ENCODE measurements around the gene INO80E.

The INO80E gene

DNA sequence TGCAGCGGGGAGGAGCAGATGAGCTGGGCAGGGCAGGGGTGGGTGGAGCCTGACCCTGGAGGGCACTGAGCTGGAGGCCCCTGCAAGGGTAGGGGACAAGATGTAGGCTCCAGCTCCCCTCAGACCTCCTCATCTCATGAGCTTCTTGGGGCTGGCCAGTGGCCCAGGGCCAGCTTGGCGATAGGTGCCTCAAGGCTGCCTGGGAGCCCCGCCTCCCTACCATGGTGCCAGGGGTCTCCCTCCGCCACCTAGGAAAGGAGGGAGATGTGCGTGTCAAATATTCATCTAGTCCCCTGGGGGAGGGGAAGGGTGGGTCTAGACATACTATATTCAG is 4.5 kb upstream of the INO80E start:
- DNase-seq (ENCODE audit: extremely low read depth in 1 of 2, low read depth in 1 of 2) = no peak

DNA sequence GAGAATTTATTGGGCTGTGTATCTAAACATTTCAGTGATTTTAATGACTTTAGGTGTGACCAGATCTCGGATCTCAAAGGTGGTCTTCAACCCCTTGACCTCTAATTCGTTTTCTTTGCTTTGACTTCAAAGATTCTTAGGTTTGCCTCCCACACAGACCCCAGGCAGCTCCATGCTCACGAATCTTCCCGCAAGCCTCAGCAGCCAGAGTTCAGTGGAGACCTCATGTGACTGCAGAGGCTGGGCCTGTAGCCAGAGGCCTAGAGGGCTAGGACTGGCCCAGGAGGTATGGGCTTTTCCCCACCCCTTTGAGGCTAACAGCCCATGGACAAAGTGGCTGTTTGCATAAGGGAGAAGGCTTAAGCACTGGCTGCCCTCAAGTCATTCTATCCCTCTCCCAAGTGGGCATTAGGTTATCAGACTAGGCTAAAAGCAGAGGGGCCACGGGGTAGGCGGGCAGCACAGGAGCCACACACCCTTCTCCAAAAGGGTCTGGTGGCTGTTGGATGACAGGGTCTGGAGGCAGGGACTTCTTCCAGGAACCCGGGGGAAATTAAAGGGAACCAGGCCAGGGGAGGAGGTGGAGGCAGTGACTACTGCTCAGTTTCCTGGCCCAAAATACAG is 3.6 kb upstream of the INO80E start:
- DNase-seq (ENCODE audit: extremely low read depth in 1 of 2, low read depth in 1 of 2) = no peak

DNA sequence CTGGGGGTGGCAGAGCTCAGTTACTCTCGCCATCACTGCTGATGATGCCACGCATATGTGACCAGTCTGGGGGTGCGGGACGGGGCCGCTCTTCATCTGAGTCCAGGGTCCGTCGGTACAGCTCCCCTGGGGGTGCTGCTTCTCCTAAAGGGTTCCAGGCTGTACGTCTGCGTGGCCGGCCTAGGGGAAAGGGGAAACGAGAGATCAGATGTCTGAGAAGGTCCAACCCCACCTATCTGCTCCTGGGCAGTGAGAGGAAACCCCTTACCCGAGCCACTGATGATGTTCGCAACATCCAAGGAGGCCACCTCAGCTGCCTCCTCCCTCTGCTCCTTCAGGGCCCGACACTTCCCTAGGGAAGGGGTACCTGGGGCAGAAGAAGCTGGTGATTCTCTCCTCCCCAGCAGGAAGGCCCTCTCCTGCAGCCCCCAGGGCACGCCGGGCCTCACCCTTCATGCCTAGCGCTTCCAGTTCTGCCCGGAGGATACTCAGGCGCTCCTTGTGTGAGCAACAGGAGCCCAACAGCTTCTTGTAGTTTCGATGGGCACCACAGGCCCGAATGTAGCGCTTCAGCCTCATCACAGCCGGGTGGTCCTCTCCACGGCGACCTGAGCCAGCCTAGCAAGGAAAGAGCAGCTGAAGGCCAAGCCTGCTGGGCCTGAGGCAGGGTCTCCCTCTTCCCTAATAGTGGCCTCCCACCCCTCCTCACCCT is 2.7 kb upstream of the INO80E start:
- no peak for DNase-seq (ENCODE audit: extremely low read depth in 1 of 2, low read depth in 1 of 2)

GRCh38 chr16:29993903-29994599 is 2.0 kb upstream of the INO80E start:
- no peak for DNase-seq (ENCODE audit: extremely low read depth in 1 of 2, low read depth in 1 of 2)

GRCh38 chr16:29994600-29995323 is 1.3 kb upstream of the INO80E start:
- DNase-seq (ENCODE audit: extremely low read depth in 1 of 2, low read depth in 1 of 2) = peak; percentile 29 to 50

DNA sequence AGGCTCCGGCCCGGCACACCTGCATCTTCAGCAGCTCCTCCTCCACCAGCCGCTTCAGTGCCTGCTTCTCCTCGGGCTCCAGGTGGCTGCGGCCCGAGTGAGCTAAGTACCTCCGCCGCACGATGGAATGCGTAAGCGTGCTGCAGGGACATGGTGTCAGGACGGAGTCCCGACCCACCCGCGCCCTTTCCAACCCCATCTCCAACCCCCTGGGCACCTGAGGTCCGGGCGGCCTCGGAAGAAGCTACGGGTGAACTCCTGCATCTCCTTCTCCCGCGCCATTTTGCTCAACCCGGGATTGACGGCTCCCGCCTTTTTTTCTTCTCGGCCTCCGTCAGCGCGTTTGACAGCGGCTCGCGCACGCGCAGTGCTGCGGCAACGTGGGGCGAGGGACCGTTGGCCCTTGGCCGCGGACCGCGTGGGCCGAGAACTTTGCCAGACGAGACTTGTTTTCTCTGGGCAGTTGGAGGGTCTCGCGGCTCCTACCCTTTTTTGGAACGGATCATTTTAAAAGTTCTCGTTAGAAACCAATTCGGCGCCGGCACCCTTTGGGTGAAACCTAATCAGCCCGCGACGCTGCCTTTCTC is 624 bp upstream of the INO80E start, which contains the start of gene HIRIP3:
Gene HIRIP3 (minus strand): TSS at position 294 of the 587 bp plus-strand sequence. CDS start 12 bp downstream, at position 282.
- peak; percentile 61 to 72 for DNase-seq (ENCODE audit: extremely low read depth in 1 of 2, low read depth in 1 of 2)

DNA sequence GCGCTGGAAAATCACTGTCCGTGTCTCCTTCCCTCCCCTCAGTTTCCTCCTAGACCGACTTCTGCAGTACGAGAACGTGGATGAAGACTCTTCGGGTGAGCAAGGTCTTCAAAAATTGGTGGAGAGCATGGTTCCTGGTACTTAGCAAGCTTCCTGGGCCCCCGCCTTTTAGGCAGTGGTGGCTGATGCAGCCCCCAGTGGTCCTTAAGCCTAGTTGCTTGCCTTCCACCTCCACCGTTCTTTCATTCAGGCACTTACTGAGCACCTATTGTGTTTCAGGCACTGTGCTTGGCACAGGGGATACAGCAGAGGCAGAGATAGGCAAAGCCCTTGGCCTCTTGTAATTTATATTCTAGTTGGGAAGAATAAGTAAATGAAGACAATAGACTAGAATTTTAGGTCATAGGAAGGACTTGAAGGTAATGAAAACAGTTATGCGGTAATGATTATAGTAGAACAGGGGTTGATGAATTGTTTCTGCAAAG is 767 bp downstream of the INO80E start:
- no peak for DNase-seq (ENCODE audit: extremely low read depth in 1 of 2, low read depth in 1 of 2)

DNA sequence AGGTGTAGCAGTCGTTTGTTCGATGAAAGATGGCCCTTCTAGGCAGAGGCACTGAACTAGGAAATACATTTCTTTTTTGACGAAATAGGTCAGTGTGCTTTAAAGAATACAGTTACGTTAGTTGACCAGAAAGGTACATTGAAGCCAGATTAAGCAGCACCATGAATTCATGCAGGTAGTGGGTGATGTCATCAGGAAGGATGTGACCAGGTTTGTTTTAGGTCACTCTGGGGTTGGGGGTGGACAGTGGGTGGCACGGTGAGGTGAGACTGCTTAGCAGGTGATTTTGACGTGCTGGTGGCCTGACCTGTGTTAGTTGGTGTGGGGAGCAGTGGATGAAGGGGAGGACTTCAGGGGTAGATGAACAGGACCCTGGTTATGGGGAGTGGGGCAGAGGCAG is 3.6 kb downstream of the INO80E start:
- DNase-seq (ENCODE audit: extremely low read depth in 1 of 2, low read depth in 1 of 2) = no peak

DNA sequence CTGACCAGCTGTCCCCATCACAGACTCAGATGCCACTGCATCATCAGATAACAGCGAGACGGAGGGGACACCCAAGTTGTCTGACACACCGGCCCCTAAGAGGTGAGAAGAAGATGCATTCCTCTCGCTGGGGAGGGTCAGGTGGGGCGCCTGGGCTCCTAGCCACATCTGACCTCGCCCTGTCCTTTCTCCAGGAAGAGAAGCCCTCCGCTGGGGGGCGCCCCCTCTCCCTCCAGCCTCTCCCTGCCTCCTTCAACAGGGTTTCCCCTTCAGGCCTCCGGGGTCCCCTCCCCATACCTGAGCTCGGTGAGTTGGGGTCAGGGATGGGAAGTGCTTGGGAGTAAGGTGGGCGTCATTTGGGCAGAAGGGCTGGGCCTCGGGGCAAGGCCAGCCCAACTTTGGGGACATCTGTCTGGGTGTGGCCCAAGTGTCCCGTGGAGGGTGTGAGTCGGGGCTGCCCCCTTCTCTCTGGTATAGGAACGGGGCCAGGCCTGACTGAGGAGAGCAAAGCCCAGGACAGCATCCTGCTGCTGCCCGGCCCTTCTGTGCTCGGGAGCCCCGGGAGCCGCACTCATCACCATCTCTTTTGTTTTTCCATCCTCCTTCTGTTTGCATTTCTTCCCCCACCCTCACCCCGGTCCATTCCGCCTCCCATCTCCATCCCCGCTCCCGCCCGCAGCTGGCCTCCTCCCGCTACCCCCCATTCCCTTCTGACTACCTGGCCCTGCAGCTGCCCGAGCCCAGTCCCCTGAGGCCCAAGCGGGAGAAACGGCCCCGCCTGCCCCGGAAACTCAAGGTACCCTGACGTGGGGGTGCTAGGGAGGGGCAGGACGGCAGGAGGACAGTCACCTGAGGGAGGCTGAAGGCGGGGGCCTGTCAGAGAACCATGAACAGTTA is 4.9 kb downstream of the INO80E start:
- DNase-seq (ENCODE audit: extremely low read depth in 1 of 2, low read depth in 1 of 2) = no peak

DNA sequence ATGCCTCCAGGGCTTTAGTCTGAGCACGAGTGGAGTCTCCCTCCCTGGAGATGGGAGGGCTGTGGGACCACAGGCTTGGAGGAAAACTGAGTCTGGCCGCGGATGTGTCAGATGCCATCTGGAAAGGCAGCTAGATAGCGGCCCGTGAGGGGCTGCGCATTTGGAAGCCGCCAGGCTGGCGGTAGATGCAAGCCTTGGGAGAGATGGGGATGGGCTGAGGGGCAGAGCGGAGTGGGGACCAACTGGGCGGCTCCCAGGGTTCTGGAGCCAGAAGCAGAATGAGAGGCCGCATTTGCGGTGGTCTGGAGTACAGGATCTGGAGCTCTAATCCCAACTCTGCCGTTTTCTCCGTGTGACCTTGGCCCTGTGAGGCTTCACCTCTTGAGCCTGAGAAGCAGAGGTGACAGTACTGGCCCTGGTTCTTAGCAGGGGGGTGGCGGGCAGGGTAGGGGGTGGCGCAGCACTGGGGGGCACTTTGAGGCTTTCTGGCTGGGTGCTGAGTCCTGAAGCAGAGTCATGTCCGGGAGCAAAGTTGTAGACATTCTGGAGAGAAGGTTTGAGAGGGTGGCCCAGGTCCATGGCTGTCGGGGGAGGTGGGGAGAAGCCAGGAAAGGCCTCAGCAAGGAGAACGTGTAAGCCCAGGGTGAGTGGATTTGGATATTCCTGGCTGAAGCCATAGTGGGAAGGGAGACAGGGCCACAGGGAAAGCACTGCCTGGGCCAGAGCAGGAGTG is 6.7 kb downstream of the INO80E start:
- DNase-seq (ENCODE audit: extremely low read depth in 1 of 2, low read depth in 1 of 2) = no peak

DNA sequence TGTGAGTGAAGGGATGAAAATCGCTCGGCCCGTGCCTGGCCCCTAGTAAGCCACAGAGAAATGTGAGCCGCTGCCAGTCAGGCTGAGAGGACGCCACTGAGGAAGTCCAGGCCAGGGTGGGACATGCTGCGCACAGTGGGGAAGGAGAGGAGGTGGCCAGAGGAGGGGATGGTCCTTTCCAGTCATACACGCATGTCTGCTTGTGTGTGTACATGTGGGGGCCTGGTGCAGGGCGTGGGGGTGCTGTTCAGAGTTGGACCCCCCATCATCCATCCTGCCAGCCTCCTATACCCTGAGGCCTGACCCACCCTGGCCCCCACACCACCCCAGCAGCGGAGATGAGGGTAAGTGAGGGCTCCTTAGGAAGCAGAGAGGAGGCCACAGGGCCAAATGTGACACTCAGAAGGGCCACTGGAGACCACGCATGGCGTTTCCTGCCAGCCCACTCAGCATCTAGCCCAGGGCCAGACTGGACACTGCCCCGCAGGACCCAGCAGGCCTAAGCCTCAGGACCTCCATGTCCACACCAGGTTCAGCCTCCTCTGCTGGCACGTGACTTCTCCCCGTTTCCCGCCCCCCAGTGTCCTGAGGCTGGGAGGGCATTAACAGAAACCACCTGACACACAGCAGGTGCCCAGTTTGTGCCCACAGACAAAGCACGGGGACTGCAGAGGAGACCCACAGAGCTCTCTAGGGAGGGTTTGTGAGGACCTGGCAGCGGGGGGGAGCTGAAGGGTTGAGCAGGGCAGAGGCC is 7.8 kb downstream of the INO80E start:
- no peak for DNase-seq (ENCODE audit: extremely low read depth in 1 of 2, low read depth in 1 of 2)

DNA sequence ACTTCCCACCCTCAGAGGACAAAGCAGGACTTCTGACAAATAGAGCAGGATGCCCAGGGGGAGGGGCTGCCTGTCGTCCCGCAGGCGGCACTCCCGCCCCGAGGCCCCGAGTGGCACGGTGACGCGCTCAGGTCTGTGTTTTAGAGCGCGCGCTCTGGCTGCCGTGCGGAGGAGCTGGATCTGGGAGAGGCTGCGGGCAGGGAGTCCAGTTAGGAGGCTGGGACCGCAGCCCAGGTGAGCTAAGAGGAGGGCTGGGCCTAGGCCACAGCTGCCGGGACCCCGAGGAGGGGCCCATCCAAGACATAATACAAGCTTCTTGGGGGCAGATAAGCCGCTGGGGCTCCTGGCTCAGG is 8.4 kb downstream of the INO80E start:
- no peak for DNase-seq (ENCODE audit: extremely low read depth in 1 of 2, low read depth in 1 of 2)

GRCh38 chr16:30004811-30005242 is 8.8 kb downstream of the INO80E start:
- DNase-seq (ENCODE audit: extremely low read depth in 1 of 2, low read depth in 1 of 2) = no peak

DNA sequence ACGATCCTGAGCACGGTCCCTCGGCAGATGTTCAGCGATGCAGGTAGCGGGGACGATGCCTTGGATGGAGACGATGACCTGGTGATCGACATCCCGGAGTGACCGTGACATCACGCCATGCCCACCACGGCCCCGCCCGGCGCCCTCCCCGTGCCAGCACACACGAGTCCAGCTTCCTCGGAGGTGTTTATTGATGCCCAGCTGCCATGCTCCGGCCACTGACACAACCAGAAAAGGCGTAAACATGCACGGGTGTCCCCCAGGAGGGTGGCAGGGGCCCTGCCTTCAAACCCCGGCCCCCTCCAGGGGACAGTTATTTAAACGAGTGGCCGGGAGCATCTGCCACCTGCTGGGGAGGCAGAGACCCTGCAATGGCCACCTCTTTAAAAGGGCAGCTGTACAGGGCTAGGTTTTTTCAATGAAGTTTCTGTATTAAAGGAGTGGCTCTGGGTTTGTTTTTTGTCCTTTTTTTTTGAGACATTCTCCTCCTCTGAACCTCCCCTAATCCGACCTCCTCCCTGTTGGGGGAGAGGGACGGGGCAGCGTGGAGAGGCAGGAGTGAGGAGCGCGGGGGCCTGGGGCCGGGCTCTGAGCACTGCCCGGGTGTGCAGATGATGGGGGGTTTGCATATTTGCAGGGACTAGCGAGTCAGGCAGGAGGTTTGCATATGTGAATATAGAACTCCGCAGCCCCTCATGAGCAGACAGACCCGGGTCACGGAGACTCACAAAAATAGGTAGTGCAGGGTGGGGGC is 9.5 kb downstream of the INO80E start:
- no peak for DNase-seq (ENCODE audit: extremely low read depth in 1 of 2, low read depth in 1 of 2)

GRCh38 chr16:30006095-30006473 is 10.0 kb downstream of the INO80E start:
- no peak for DNase-seq (ENCODE audit: extremely low read depth in 1 of 2, low read depth in 1 of 2)

- DNase-seq (ENCODE audit: extremely low read depth in 1 of 2, low read depth in 1 of 2) = no peak
Observed at GRCh38 chr16:30006659-30007377, 10.8 kb downstream of the INO80E start.

GRCh38 chr16:30007378-30007895 is 11.4 kb downstream of the INO80E start:
- DNase-seq (ENCODE audit: extremely low read depth in 1 of 2, low read depth in 1 of 2) = no peak

Data from activated CD8-positive, alpha-beta memory T cell treated with anti-CD3 and anti-CD28 coated beads for 1 hour (primary cell).